ENCODE results near the gene DNAI2.

- TF ChIP-seq CTCF (IDR thresholded peaks at IDR 0.05; ENCODE audit: low read length) (no peak), EZH2 (IDR thresholded peaks at IDR 0.05; ENCODE audit: borderline replicate concordance, low read length) (no peak)
Measured at GRCh38 chr17:74253036-74253435, 21.0 kb upstream of the DNAI2 start.
